ENCODE data around the gene BICD1.

The BICD1 gene

DNA sequence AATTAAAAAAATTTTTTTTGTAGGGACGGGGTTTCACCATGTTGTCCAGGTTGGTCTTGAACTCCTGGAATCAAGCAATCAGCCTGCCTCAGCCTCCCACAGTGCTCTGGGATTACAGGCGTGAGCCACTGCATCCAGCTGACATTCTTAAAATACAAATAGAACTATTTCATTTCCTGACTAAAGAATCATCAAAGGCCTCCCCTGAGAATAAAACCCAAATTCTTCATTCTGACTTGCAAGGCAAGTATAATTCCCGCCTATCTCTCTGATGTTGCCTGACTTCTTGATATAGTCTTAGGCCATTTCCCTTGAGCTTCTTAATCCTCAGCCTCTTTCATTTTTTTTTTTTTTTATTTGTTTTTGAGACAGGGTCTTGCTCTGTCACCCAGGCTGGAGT, 4.4 kb upstream of the BICD1 start:
- no peak for TF ChIP-seq ZFX (IDR thresholded peaks at IDR 0.05)
- TF ChIP-seq, protein P1, sequence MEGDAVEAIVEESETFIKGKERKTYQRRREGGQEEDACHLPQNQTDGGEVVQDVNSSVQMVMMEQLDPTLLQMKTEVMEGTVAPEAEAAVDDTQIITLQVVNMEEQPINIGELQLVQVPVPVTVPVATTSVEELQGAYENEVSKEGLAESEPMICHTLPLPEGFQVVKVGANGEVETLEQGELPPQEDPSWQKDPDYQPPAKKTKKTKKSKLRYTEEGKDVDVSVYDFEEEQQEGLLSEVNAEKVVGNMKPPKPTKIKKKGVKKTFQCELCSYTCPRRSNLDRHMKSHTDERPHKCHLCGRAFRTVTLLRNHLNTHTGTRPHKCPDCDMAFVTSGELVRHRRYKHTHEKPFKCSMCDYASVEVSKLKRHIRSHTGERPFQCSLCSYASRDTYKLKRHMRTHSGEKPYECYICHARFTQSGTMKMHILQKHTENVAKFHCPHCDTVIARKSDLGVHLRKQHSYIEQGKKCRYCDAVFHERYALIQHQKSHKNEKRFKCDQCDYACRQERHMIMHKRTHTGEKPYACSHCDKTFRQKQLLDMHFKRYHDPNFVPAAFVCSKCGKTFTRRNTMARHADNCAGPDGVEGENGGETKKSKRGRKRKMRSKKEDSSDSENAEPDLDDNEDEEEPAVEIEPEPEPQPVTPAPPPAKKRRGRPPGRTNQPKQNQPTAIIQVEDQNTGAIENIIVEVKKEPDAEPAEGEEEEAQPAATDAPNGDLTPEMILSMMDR (conservative IDR thresholded peaks at IDR 0.05): no peak
- H3K27ac ChIP-seq: no peak overlapping the region

- H3K27ac ChIP-seq: no peak overlapping the region
- TF ChIP-seq, protein P1 (conservative IDR thresholded peaks at IDR 0.05): no peak
- TF ChIP-seq ZFX (IDR thresholded peaks at IDR 0.05): no peak
Measured at GRCh38 chr12:32104572-32105355, 1.9 kb upstream of the BICD1 start.

DNA sequence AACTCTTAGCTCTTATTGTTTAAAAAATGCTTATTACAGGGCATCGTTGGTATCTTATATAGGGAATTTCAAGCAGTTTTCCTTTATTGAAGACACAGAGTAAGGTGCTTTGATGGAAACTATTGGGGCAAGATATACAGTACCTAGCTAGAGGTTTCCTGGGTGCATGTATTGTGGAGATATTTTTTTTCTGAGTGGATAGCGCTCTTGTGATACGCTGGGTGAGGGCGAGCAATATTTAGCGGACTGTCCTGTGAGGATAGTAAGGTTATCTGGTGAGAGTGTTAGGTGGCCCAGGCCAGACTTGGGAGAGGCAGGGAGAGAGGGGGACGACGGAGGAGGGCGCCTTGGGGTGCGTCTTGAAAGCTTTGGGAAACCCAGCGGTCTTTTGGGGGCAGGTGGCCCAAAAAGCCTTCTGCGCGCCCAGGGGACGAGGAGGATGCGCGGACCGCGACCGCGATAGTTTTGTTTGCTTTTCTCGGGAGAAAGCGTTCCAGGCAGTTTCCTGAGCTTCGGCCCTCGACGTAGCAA, 596 bp upstream of the BICD1 start:
- TF ChIP-seq, protein P1 (conservative IDR thresholded peaks at IDR 0.05): no peak
- TF ChIP-seq ZFX (IDR thresholded peaks at IDR 0.05): no peak
- peak overlapping the region; percentile 88 for H3K27ac ChIP-seq

DNA sequence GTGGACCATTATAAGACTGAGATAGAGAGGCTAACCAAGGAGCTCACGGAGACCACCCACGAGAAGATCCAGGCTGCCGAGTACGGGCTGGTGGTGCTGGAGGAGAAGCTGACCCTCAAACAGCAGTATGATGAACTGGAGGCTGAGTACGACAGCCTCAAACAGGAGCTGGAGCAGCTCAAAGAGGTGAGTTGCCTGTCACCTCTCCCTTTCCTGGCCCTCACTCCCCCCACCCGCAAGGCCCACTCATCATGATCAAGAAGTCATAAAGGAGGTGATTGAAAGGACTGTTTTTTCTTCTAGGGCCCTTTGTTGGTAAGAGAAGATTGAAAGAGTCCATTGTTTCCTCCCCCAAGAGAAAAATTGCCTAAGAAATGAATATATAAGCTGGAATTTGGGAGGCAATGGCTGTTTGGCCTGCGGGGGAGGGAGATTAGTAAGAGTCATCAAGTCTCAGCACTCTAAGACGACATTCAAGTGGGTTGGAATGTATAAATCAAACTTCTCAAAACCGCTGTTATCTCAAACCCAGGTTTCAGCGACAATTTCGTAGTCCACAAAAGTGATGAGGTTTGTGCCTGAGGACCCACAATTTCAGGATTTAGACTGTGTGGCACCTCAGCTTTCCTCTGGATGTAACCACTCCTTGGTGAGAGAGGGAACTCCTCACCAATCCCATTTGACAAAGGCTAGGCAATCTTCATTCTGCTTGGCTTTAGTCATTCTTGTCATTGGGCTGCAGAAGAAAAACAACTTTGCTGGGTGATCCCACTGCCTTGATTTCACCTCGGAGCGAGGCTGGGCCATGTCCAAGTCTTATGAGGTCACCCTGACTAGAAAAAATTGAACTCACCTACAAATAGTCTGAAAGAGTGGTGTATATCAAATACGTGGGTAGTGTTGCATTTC, 966 bp downstream of the BICD1 start:
- TF ChIP-seq, protein P1 (conservative IDR thresholded peaks at IDR 0.05): no peak
- no peak for TF ChIP-seq ZFX (IDR thresholded peaks at IDR 0.05)
- peak overlapping the region; percentile 88 for H3K27ac ChIP-seq

- TF ChIP-seq, protein P1 (conservative IDR thresholded peaks at IDR 0.05): no peak
- no peak for TF ChIP-seq ZFX (IDR thresholded peaks at IDR 0.05)
- H3K27ac ChIP-seq: no peak overlapping the region
Measured at GRCh38 chr12:32108787-32109186, 2.1 kb downstream of the BICD1 start.

DNA sequence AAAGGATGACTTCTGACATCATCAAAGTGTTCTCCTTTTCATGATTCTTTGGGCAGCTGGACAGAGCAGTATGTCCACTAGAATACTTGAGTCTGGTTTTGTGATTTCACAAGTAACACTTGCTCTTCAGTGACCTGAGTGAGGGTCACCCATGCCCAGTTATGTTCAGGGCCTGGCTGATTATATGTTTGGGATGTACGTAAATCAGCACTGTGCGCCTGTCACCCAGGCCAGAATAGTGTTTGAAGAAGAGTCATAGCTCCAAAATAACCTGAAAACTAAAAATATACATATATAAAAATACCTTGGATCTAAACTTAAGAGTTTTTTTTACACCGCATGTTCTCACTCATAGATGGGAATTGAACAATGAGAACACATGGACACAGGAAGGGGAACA, 3.8 kb downstream of the BICD1 start:
- no peak overlapping the region for H3K27ac ChIP-seq
- TF ChIP-seq, protein P1 (conservative IDR thresholded peaks at IDR 0.05): no peak
- no peak for TF ChIP-seq ZFX (IDR thresholded peaks at IDR 0.05)

DNA sequence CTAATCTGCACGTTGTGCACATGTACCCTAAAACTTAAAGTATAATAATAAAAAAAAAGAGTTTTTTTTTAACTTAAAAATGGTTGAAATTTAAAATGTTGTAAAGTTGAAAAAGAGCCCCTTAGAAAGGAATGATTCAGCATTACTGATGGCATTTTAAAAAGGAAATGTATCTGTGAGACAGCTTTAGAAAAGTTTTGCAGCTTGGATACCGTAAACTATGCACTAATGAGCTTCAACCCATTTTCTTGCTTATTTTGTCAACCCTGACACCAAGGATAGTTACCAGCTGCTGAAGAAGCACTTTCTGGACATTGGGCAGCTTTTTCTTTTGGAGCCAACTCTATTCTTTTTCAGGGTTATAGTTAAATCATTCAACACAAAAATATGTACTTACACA, 4.3 kb downstream of the BICD1 start:
- H3K27ac ChIP-seq: no peak overlapping the region
- no peak for TF ChIP-seq ZFX (IDR thresholded peaks at IDR 0.05)
- TF ChIP-seq, protein P1 (conservative IDR thresholded peaks at IDR 0.05): no peak
